Activated T-cell treated with anti-CD3 and anti-CD28 coated beads for 4 hours (primary cell): ENCODE data around the gene NUS1.
"Not testable (repeated sequence)": the region's sequence is repeated elsewhere in the genome, so short reads cannot be mapped to it uniquely, and the experiment has no call there.

Source experiments
- DNase-seq: peaks from one replicate; pipeline ENCODE4 v3.0.0-alpha.2; 2020

The NUS1 gene

GRCh38 chr6:117674991-117675657 lies at the start of gene NUS1:
Gene NUS1 (plus strand): TSS chr6:117675469. CDS start chr6:117675671, 202 bp downstream.
- DNase-seq, result peak; percentile 99

GRCh38 chr6:117627533-117627932 lies 47.7 kb upstream of the NUS1 start:
- no peak for DNase-seq

- no peak for DNase-seq
These were observed 46.1 kb upstream of the NUS1 start for GRCh38 chr6:117629119-117629660.

DNA sequence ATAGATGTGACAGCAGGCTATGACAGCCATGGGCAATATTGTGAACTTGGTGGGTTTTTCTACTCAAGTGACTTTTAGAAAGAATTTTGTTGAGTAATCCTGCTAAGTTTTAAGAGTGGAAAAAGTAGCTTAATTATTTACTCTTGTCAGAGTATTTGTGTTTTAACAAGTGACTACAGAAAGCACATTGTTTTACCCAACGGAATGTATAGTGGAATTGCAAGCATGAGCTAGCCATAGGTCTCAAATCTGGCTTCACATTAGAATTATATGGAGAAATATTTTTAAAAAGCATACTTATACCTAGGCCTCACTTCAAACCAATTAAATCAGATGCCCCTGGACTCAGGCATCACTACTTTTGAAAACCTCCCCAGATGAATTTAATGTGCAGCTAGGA lies 37.5 kb upstream of the NUS1 start:
- no peak for DNase-seq

DNA sequence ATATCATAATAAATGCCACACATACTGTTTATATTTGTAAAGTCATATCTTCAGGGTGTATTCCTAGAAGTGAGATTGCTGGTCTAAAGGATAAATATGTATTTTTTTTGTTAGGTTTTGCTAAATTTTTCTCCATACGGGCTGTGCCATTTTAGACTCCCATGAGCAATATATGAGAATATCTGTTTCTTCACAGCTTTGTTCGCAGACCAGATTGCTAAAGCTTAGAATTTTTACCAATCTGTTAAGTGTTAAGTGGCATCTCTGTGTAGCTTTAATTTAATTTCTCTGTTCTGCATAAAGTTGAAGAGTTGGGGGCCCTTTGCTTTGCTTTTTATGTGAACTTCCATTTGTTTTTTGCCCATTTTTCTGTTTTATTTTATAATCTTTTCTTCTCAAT lies 32.3 kb upstream of the NUS1 start:
- DNase-seq, result no peak

DNA sequence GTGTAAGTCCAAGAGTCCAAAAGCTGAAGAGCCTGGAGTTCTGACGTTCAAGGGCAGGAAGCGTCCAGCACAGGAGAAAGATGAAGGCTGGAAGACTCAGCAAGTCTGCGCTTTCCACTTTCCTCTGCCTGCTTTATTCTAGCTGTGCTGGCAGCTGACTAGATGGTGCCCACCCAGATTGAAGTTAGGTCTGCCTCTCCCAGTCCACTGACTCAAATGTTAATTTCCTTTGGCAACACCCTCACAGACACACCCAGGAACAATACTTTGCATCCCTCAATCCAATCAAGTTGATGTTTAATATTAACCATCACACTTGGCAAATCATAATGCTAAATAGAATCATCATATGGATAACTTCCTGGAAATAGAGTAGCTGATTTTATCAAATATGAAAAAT lies 23.3 kb upstream of the NUS1 start:
- not testable (repeated sequence) for DNase-seq

DNA sequence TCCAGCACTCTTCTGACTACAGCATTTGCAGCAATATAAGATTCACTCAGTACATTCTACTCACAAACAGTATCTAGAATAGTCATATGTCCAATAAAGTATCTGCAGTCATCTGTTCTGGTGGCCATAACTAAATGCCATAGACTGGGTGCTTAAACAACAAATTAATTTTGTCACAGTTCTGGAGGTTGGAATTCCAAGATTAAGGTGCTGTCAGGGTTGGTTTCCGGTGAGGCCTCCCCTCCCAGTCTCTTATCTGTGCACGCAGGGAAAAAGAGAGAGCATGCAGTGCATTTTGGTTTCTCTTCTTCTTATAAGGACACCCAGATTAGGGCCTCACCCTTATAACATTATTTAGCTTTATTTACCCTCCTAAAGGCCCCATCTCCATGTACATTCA lies 21.3 kb upstream of the NUS1 start:
- DNase-seq, result no peak

GRCh38 chr6:117655380-117655779 lies 19.9 kb upstream of the NUS1 start:
- DNase-seq, result no peak

DNA sequence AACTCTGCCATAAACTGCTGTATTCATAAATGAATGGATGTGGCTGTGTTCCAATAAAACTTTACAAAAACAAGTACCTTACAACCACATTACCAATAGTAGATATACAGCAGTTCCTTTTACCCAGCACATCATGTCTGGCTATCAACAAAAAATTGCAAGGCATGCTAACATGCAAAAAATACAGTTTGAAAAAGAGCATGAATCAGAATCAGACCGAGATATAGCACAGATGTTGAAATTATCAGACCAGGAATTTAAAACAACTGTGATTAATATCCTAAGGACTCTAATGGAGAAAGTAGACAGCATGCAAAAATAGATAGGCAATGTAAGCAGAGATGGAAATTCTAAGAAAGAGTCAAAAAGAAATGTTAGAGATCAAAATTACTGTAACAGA lies 8.4 kb upstream of the NUS1 start:
- no peak for DNase-seq

DNA sequence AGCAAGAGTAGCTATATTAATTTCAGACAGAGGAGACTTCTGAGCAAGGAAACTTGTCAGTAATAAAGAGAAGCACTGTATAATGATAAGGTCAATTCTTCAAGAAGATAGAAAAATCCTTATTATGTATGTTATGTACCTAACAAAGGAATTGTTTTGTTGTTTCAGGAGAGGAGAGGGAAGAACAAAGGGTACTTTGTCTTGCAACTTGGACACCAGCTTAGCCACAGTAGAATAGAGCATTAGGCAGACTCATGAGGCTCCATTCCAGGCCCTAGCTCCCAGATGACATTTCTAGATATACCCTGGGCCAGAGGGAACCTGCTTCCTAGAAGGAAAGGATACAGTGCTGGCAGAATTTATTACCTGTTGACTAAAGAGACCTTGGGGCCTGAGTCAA lies 6.5 kb upstream of the NUS1 start:
- DNase-seq, result no peak

GRCh38 chr6:117674503-117674902 lies 766 bp upstream of the NUS1 start:
- no peak for DNase-seq

GRCh38 chr6:117675658-117676301 lies 511 bp downstream of the NUS1 start:
- DNase-seq, result not testable (repeated sequence)

- no peak for DNase-seq
These were observed 1.4 kb downstream of the NUS1 start for GRCh38 chr6:117676577-117677218.

- no peak for DNase-seq
These were observed 2.4 kb downstream of the NUS1 start for GRCh38 chr6:117677553-117678141.

- no peak for DNase-seq
These were observed 6.0 kb downstream of the NUS1 start for GRCh38 chr6:117681162-117681741.

DNA sequence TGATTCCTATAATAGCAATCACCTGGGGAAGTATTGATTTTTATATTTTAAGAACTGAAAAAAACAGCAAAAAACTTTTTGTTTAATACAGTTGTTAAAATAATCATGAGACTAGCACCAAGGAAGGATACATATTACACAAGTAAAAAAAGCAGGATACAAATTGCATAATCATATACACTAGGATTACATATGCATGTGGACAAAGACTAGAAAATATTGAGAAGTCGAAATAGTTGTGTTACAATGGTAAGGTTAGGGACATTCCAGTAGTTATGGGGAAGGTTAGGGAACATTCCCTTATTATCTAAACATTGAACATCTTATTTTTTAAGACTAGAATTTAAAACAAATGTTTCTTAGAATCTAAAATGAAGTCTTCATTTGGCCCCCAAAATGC lies 9.5 kb downstream of the NUS1 start:
- DNase-seq, result no peak

DNA sequence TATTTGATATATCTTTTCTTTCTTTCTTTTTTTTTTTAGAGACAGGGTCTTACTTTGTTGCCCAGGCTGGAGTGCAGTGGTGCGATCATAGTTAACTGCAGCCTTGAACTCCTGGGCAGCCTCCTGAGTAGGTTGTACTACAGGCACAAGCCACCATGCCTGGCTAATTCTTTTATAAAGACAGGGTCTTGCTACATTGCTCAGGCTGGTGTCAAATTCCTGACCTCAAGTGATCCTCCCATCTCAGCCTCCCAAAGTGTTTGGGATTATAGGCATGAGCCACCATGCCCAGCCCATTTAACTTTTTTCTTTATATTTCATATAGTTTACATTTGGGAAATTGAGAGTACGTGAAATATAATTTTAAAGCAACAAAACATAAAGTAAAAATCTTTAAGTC lies 10.1 kb downstream of the NUS1 start:
- DNase-seq, result no peak

DNA sequence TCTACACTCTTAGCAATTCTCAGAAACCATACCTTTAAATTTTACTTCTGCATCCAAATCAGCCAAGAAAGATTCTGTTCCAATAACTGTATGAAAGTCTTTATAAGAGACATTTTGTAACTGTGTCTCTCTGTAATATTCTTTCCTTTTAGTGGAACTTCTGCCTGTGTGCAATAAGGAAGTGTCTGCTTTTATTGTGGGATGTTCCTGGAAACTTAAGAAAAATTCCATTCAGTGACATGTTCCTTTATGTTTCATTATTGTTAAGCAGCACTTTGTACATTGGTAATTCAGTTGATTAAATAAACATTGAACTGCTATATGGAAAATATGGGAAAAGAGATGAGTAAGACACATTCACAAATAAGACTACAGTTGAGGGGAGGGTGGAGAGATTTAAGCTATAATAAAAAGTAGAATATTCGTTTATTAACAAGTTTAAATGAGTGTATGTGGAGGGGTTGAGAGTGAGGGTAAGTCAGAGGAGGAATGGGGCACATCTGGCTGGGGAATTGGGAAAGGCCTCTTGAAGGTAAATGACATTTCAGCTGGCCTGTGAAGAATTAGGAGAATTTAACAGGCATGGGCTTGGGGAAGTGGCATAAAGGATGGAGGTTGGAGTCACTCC lies 11.9 kb downstream of the NUS1 start:
- no peak for DNase-seq

DNA sequence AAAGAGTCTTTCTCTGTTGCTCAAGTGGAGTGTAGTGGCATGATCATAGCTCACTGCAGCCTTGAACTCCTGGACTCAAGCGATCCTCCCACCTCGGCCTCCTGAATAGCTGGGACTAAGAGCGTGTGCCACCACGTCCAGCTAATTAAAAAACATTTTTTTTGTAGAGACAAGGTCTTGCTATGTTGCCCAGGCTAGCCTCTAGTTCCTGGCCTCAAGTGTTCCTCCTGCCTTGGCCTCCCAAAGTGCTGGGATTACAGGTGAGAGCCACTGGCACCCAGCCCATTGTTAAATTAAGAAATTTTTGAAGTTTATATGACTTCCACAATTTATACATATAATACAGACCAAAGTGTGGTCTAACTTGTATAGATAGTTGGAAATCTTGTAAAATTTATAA lies 14.3 kb downstream of the NUS1 start:
- not testable (repeated sequence) for DNase-seq

DNA sequence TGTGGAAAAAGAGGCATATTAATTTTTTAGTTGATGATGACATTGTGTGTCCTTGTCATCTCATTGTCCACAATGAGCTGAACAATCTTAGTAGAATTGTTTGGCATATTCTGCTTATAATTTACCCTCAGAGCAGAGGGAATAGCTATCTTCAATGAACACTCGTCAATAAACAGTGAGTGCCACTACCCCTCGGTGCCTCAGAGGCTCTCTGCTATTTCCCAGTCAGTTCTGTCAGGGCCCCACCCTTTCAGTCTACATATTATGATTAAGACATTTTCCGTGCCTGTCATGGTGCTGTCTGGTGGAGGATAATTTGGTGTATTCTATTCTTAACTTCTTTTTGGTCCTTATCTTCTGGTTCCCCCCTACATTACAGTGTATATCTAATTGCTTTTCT lies 31.2 kb downstream of the NUS1 start:
- no peak for DNase-seq

- DNase-seq, result not testable (repeated sequence)
These were observed 31.8 kb downstream of the NUS1 start for GRCh38 chr6:117706936-117707509.

DNA sequence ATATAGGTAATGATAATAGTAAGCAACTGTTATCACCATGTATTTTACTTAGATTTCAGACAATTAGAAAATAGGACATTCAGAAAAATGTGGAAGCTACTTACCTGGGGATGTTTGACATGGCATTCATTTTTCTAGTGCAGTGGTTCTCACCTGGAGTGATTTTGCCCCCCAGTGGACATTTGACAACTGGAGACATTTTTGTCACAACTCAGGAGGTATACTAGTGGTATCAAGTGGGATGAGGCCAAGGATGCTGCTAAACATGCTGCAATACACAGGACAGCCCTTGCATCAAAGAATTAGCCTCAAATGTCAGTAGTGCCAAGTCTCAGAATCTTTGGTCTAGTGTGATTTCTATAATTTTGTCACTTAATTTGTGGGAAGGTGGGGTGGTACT lies 36.1 kb downstream of the NUS1 start:
- DNase-seq, result no peak
